ENCODE data around the gene CLDN8. TPM values are rescaled to one million over a fixed set of nuclear protein-coding genes. Genes with fewer than 3 reads are reported as not detected.

Gene CLDN8
- total and polyA plus RNA-seq, 2 of the 13 experiments (the other 11 are each of a cell fraction or from before 2014, with no cell fraction given), result not detected

DNA sequence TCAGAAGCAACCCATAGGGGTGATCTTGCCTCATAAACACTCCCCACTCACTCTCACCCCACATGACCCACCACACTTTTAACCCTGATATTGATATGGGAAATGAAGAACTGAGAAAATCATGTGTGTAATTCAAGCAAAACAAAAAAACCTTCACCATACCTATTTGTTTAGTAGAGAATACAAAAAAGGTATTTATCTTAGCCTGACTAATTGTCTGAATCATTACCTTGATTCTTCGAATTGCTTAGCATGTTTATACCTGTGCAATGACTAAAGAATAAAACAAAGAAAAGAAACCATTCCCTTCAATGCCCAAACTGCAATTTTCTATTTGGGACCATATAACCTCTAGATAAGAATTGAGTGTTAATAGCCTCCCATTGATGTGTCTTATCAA, 51.1 kb downstream of the CLDN8 start:
- no TSS peak for BruUV-seq (replicated peaks)
- ATAC-seq, result no peak
- no peak for FAIRE-seq
- TF ChIP-seq NR2F6 (IDR thresholded peaks at IDR 0.05), result no peak
- TF ChIP-seq NR2F6 (CRISPR knock-in tag; IDR thresholded peaks at IDR 0.05), result no peak
- TF ChIP-seq, protein P1, sequence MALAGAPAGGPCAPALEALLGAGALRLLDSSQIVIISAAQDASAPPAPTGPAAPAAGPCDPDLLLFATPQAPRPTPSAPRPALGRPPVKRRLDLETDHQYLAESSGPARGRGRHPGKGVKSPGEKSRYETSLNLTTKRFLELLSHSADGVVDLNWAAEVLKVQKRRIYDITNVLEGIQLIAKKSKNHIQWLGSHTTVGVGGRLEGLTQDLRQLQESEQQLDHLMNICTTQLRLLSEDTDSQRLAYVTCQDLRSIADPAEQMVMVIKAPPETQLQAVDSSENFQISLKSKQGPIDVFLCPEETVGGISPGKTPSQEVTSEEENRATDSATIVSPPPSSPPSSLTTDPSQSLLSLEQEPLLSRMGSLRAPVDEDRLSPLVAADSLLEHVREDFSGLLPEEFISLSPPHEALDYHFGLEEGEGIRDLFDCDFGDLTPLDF (CRISPR knock-in tag; IDR thresholded peaks at IDR 0.05), result no peak
- no peak for TF ChIP-seq PAWR (CRISPR knock-in tag; IDR thresholded peaks at IDR 0.05; ENCODE audit: borderline replicate concordance)
- TF ChIP-seq NFE2L2 (IDR thresholded peaks at IDR 0.05; ENCODE audit: low read length), result no peak
- TF ChIP-seq ZNF136 (CRISPR knock-in tag; IDR thresholded peaks at IDR 0.05; ENCODE audit: low read depth), result no peak
- TF ChIP-seq MEF2D (CRISPR knock-in tag; IDR thresholded peaks at IDR 0.05), result no peak
- TF ChIP-seq YEATS2 (CRISPR knock-in tag; IDR thresholded peaks at IDR 0.05; ENCODE audit: borderline replicate concordance), result no peak
- TF ChIP-seq HIVEP1 (CRISPR knock-in tag; IDR thresholded peaks at IDR 0.05), result no peak
- no peak for TF ChIP-seq DMAP1 (CRISPR knock-in tag; IDR thresholded peaks at IDR 0.05)
- no peak for TF ChIP-seq REPIN1 (CRISPR knock-in tag; IDR thresholded peaks at IDR 0.05; ENCODE audit: borderline replicate concordance, low read depth)
- TF ChIP-seq, protein P2, sequence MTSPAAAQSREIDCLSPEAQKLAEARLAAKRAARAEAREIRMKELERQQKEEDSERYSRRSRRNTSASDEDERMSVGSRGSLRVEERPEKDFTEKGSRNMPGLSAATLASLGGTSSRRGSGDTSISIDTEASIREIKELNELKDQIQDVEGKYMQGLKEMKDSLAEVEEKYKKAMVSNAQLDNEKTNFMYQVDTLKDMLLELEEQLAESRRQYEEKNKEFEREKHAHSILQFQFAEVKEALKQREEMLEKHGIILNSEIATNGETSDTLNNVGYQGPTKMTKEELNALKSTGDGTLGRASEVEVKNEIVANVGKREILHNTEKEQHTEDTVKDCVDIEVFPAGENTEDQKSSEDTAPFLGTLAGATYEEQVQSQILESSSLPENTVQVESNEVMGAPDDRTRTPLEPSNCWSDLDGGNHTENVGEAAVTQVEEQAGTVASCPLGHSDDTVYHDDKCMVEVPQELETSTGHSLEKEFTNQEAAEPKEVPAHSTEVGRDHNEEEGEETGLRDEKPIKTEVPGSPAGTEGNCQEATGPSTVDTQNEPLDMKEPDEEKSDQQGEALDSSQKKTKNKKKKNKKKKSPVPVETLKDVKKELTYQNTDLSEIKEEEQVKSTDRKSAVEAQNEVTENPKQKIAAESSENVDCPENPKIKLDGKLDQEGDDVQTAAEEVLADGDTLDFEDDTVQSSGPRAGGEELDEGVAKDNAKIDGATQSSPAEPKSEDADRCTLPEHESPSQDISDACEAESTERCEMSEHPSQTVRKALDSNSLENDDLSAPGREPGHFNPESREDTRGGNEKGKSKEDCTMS (CRISPR knock-in tag; conservative IDR thresholded peaks at IDR 0.05), result no peak
- Histone ChIP-seq H3K9me3 (ENCODE audit: low read length) (peaks cover 84% of the 10 kb centered on the region), H3K4me3 (replicated peaks in 1 of 3; ENCODE audit: insufficient read depth in 1 of 3, low read depth in 2 of 3, low read length in 3 of 3) (no peak overlapping the region), H3K4me2 (ENCODE audit: low read depth, low read length) (no peak overlapping the region), H3K27me3 (ENCODE audit: control insufficient read depth in 1 of 2, insufficient read depth in 2 of 2, low read length in 2 of 2) (no peaks in the 10 kb centered on the region), H3K27ac (ENCODE audit: extremely low read length, insufficient read depth, low read length) (no peak overlapping the region), H3K79me2 (ENCODE audit: insufficient read depth, low read length) (no peaks in the 10 kb centered on the region), H4K20me1 (ENCODE audit: insufficient read depth, low read length) (no peaks in the 10 kb centered on the region), H3K4me1 (ENCODE audit: insufficient read depth, low read length) (no peaks in the 10 kb centered on the region), H2AFZ (ENCODE audit: low read length) (no peak overlapping the region), H3K9ac (ENCODE audit: insufficient read depth, low read depth, low read length) (no peak overlapping the region), H3K36me3 (replicated peaks in 1 of 2; ENCODE audit: control insufficient read depth in 1 of 2, insufficient read depth in 2 of 2, low read length in 2 of 2) (no peaks in the 10 kb centered on the region)
- WGBS (ENCODE audit: low lambda C conversion rate), result 0% methylated on average over 1 of the region's 1 CpG
- CTCF ChIA-PET (ENCODE audit: low intra/inter-chr PET ratio, low total read pairs), result no interaction called here
- no peak for DNase-seq (ENCODE audit: low spot score)
- intact Hi-C loops (cut with micrococcal nuclease; ENCODE audit: unreplicated experiment) (no loop called here), in situ Hi-C loops (cut with HindIII; ENCODE audit: extremely low pct_ligation_motif_present, low pct_unique_long_range_greater_than_20kb) (no loop called here)
- POLR2A ChIA-PET, result no interaction called here

Other genes starting within 250 kb of the CLDN8 start
- gene CLDN17, start 49.3 kb downstream of the CLDN8 start, total RNA-seq (2016; rRNA removed; fragmentation: Illumina TruSeq; extraction: Trizol), result not detected in 2 replicates
- gene CLDN17, start 49.3 kb downstream of the CLDN8 start, polyA plus RNA-seq (2011; rRNA removed), result not detected in 2 replicates
- gene KRTAP24-1, start 66.9 kb upstream of the CLDN8 start, total RNA-seq (2016; rRNA removed; fragmentation: Illumina TruSeq; extraction: Trizol), result not detected in 2 replicates
- gene KRTAP24-1, start 66.9 kb upstream of the CLDN8 start, polyA plus RNA-seq (2011; rRNA removed), result not detected in 2 replicates
- gene KRTAP25-1, start 73.4 kb upstream of the CLDN8 start, total RNA-seq (2016; rRNA removed; fragmentation: Illumina TruSeq; extraction: Trizol), result not detected in 2 replicates
- gene KRTAP25-1, start 73.4 kb upstream of the CLDN8 start, polyA plus RNA-seq (2011; rRNA removed), result not detected in 2 replicates
- not detected in 2 replicates for gene KRTAP26-1, start 104.2 kb upstream of the CLDN8 start, total RNA-seq (2016; rRNA removed; fragmentation: Illumina TruSeq; extraction: Trizol)
- gene KRTAP26-1, start 104.2 kb upstream of the CLDN8 start, polyA plus RNA-seq (2011; rRNA removed), result not detected in 2 replicates
- not detected in 2 replicates for gene KRTAP27-1, start 121.6 kb upstream of the CLDN8 start, total RNA-seq (2016; rRNA removed; fragmentation: Illumina TruSeq; extraction: Trizol)
- not detected in 2 replicates for gene KRTAP27-1, start 121.6 kb upstream of the CLDN8 start, polyA plus RNA-seq (2011; rRNA removed)
- not detected in 2 replicates for gene KRTAP23-1, start 132.5 kb upstream of the CLDN8 start, total RNA-seq (2016; rRNA removed; fragmentation: Illumina TruSeq; extraction: Trizol)
- gene KRTAP23-1, start 132.5 kb upstream of the CLDN8 start, polyA plus RNA-seq (2011; rRNA removed), result not detected in 2 replicates
- gene KRTAP13-2, start 156.2 kb upstream of the CLDN8 start, total RNA-seq (2016; rRNA removed; fragmentation: Illumina TruSeq; extraction: Trizol), result not detected in 2 replicates
- gene KRTAP13-2, start 156.2 kb upstream of the CLDN8 start, polyA plus RNA-seq (2011; rRNA removed), result not detected in 2 replicates
- gene KRTAP13-1, start 179.9 kb upstream of the CLDN8 start, total RNA-seq (2016; rRNA removed; fragmentation: Illumina TruSeq; extraction: Trizol), result not detected in 2 replicates
- gene KRTAP13-1, start 179.9 kb upstream of the CLDN8 start, polyA plus RNA-seq (2011; rRNA removed), result not detected in 2 replicates
- gene KRTAP13-3, start 209.8 kb upstream of the CLDN8 start, total RNA-seq (2016; rRNA removed; fragmentation: Illumina TruSeq; extraction: Trizol), result not detected in 2 replicates
- not detected in 2 replicates for gene KRTAP13-3, start 209.8 kb upstream of the CLDN8 start, polyA plus RNA-seq (2011; rRNA removed)
- gene KRTAP13-4, start 214.1 kb upstream of the CLDN8 start, total RNA-seq (2016; rRNA removed; fragmentation: Illumina TruSeq; extraction: Trizol), result not detected in 2 replicates
- not detected in 2 replicates for gene KRTAP13-4, start 214.1 kb upstream of the CLDN8 start, polyA plus RNA-seq (2011; rRNA removed)
- not detected in 2 replicates for gene KRTAP15-1, start 224.2 kb upstream of the CLDN8 start, total RNA-seq (2016; rRNA removed; fragmentation: Illumina TruSeq; extraction: Trizol)
- gene KRTAP15-1, start 224.2 kb upstream of the CLDN8 start, polyA plus RNA-seq (2011; rRNA removed), result not detected in 2 replicates

Data from HepG2 (cell line).